IPS-NIHi7 (cell line): Measurements from ENCODE around the gene NDUFV3.
"Not testable (repeated sequence)": the region's sequence is repeated elsewhere in the genome, so short reads cannot be mapped to it uniquely, and the experiment has no call there.

Experiments
- DNase-seq: peaks from one replicate; pipeline ENCODE4 v3.0.0; 2012; ENCODE audit warnings: mixed read lengths; ENCODE audit errors: extremely low spot score

NDUFV3 gene

DNA sequence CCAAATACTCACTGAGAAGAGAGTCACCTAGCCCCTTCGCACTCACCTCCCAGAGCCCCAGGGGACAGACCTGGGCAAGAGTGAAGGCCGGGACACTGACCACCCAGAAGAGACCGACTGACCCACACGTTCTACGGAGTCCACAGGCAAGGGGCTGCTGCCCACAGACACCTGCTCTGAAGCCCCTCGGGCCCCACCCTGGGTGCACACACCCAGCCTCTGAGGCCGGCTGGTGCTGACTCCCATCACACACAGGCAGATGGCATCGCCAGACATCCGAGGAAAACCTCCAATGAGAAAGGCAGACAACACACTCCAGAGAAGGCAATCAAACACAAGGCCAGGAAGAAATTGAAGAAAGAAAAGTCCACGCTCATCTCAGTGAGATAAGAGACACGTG is 35.9 kb upstream of the NDUFV3 start:
- no peak for DNase-seq

DNA sequence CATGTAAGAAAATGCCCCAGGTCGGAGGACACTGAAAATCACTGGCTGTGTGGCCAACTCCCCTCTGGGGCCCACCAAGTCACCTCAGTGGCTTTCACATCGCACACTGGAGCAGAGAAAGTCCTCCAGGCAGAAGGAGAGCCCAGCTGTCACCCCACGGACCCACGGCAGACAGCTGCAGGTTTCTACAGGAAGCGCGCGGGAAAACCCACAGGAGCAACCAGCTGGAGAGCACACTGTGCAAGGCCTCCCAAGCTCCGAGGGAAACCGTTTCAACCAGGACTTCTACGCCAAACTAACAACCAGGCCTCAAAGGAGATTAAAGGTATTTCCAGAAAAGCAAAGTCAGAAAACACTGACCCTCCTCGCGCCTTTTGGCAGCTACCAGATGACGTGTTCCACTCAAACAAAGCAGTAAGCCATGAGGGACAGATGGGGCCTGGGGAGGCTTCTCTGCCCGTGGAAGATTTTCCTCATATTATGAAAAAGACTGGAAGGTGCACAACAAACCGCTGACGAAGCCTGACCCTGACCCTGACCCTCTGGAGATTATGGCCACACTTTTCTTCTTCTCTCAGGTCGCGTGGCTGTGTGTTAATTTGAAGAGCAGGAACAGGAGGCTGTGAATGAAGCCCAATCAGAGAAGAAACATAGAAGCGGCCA is 34.8 kb upstream of the NDUFV3 start:
- no peak for DNase-seq

DNA sequence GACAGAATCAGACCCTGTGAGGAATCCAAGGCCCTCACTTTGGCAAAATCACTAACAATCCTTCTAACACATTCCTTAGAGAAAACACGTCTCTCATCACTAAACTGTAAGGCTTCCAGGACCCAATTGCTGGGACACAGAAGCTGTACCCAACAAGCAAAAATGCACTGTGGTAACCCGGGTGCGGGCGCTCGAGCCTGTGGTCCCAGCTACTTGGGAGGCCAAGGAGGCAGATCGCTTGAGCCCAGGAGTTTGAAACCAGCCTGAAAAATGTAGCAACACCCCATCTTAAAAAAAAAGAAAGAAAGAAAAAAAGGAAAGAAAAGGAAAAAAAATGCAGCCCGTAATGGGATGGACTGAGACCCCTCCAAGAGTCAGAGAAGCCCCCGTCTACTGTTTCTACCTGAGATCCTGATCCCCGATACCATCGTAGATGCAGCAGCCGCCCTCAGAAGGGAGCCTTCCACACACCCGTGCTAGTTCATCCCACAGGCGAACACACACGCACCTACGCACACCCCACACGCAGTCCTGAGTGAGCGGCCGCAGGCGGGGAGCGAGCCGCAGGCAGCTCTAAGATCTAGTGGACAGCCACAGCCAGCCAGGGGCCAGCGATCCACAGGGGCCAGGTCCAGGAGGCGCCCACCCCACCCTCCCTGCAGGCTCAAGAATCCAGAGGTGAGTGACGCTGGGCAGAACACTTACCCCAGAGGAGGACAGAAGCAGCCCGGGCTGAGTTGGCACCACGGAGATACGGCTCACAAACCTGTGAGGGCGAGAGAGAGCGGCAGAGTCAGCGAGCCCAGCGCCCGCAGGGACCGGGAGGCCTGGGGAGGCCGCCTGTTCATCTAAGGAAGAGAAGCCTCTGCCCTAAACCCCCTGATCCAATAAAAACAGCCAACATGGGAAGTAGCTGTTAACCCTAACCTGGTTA is 33.9 kb upstream of the NDUFV3 start:
- DNase-seq, result no peak

DNA sequence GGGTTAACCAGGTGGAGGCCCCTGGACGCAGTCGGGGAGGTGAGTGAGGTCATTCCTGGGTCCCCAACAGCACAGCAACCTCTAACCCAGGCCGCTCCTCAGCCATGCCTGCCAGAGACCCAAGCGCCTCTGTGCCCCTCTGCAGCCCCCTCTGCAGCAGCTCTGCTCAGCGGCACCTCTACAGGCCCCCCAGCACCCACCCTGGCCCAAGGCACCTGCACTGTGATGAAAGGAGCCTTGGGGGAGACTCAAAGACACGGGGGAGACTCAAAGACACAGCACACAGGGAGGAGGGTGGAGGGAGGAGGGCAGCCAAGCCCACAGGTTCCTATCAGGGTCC is 33.2 kb upstream of the NDUFV3 start:
- no peak for DNase-seq

DNA sequence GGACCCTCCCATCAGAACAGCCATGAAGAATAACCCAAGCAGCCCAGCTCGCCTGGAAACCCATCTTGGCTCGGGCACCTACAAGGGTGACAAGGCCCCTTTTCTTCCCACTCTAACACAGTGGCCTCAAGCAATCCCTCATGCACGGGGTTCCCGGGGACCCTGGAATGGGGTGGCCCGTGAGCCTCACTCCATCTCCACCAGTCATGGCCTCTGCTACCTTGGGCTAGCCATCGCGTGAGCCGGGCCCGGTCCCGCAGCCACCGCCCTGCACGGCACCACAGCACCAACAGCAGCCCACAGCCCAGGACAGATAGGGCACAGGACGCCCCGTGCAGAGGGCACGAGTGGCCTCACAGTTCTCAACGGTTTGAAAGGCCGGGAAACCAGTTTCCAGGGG is 32.8 kb upstream of the NDUFV3 start:
- no peak for DNase-seq

DNA sequence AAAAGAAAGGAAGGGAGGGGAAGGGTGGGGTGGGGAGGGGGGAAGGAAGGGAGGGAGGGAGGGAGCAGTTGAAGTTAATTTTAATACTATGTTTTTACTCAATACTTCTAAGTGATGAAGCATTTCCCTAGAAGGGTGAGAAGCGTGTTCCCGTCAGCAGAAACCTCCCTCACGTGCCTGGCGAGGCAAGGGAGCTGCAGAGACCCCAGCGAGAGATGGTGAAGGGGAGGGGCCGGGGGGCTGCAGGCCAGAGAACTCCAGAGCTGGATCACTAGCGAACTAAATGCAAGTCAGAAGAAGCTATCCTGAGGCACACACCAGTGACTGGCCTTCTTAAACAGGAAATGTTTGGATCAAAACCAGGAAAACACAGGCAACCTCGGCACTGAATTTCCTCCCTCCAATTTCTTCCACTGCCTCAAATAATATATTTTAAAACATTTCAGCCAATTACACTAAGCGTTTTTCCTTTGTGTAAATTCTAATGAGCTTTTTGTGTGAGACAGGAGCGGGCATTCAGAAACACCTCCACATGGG is 31.7 kb upstream of the NDUFV3 start:
- DNase-seq, result no peak

DNA sequence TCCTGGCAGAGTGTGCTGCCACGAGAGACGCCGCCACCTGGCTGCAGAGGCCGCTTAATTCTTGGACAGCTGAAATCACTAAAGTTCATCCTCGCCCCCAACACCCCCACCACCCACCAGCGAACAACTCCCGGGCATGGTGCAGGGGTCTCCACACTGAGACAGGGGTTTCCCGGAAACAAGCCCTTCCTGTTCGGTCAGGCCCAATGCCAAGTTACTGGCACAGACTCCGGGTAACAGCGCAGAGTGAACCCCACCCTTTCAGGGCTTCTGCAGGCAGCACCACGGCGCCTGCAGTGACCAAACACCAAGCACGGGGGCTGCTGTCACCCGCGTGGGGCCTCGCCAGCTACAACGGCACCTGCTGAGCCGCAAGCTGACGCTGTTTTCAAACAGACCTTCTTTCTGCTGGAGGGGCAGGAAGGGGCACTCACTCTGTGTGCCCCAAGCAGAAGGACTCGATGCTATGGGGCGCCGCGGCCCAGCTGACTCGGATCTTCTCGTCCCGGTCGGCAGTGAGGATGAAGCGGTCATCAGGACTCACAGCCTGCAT is 31.2 kb upstream of the NDUFV3 start:
- no peak for DNase-seq

DNA sequence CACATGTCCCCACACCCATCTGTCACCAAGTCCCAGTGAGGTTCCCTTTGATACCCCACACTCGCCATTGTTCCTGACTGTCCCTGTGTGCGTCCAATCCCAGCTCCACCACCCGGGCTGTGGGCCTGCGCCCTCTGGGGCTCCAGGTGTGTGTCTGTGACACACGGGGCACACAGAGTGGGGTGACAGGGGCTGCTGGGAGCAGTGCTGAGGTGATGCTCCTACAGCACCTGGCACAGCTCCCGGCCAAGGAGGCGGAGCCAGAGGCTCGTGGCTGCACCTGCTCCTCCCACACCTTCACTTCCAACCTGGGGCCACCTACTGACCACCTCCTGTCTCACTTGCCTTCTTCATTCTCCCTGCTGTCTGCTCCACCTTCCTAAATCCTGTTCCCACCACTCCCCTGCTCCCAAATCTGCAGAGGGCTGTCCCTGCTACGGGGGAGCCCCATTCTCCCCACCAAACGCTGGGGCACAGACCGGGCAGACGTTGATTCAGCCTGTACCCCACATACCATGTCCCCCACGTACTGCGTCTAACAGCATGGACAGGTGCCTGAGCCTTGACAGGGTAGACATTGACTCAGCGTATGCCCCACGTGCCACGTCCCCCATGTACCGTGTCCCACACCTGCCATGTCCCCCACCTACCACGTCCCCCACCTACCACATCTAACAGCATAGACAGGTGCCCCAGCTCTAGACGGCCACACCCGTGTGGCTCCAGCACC is 30.2 kb upstream of the NDUFV3 start:
- peak; percentile 48 for DNase-seq

DNA sequence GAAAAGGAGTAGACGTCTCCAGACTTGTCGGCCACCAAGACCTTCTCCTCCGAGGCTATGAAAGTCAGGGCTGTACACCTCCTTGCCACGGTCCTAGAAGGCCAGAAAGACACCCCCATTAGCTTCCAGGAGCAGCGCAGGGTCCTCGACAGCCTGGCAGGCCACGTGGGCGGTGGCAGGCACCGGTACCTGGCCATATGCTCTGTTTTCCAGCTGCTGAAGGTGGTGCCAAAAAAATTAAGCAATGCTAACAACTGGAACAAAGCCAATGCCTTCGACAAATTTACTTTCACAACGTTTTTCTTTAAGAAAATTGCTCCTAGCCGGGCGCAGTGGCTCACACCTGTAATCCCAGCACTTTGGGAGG is 29.6 kb upstream of the NDUFV3 start:
- no peak for DNase-seq

DNA sequence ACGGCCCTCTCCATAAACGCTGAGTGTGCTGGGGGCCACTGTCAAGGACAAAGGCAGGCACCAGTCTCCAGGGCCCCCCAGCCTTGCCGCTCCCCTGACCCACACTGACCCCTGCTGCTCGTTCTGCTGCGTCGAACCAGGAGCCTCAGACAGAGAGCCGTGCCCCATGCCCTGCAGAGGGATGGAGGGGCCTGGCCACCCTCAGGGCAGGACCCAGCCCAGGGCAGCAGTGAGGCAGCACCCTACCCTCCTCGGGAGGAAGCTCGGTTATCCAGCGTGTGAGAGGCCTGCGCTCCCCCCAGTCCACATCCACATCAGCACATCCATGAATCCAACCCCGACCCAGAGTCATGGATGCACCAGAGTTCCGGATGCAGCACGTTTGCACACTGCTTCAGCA is 28.8 kb upstream of the NDUFV3 start:
- no peak for DNase-seq

DNA sequence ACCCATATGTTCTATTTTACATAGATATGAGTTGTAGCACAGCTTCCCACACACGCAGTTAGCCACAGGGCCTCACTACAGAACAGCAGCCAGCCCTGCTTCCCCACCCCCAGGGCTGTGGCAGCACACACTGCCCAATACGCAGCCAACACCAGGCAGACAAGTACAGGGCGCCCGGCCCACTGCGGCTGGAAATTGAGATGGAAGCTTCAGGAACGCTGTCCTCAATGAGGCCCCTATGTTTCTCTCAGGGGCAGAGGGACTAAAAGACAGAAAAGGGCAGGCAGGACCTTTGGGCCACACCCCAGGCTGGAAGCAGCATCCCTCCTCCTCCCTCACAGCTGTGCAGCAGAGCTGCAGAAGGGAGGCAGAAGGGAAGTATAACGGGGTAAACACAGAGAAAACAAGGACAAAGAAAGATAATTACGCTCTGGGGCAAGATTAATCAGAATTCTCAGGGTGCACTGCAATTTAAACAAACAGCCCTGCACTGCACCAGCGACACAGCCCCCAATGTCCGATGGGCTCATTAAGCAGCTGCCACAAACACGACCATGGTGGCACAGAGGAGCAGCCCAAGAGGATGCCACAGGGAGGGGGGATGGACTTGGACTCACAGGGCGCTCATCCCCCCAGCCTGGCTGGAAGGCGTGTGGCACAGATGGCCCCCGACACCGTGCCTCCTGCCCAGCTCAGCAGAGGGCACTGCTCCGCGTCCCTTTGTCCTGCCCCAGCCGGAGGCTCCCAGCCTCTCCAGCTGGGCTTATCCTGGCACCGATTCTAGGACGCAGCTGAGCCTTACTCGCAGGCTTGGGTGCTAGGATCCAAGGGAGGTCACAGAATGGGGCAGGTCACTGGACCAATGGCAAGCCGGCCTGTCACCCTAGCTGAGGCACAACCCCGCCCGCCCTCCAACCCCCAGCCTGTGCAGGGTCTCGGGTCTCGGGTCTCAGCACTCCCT is 28.0 kb upstream of the NDUFV3 start:
- DNase-seq, result no peak

DNA sequence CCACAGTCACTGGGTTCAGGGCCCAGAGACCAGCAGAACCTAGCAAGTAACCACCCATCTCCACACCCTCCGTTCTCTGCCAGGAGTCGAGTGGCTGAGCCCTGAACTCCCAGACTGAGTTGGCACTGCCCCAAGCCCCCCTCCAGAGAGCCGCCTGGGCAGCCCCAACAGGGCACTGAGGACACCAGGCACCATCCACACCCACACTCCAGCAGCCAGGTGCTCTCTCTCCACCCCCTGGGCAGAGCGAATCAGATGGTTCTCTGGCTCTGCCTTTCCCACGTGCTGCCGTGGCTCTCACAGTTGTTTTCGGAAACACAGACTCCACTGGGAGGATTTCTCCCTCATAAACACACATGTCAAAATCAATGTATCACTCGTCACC is 27.3 kb upstream of the NDUFV3 start:
- DNase-seq, result no peak

DNA sequence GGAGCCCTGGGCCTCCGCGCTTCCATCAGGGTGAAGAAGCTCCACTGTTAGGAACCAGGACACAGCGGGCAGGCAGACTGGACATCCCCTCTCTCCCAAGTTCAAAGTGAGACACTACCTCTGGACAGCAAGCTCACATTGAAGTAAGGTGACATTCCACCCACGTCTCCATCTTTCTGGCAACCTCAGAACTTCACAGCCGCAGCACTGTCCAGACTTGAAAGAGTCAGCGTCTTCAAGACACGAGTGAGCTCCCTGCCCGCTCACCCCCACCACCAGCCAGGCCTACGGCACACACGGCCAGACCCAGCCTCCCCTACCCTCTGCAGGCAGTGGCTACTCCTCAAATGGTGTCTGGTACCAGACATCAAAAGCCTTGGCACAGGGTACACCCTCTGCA is 24.9 kb upstream of the NDUFV3 start:
- DNase-seq, result no peak

DNA sequence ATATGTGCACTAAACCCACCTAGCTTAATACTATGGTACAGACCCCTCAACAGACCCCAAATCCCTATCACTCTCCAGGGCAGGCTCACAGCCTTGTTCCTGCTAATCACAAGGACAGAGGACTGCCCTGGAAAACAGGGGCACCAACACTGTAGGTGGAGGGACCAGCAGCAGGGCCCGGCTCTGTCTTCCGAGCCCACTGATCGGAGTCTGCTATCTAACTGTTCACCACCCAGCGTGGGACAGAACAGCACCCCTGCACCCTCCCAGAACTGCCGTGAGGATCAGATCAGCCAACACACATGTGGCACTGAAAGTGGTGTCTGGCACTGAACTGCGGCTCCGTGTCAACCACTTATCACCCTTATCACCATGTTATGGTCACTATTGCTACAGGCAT is 20.0 kb upstream of the NDUFV3 start:
- no peak for DNase-seq

DNA sequence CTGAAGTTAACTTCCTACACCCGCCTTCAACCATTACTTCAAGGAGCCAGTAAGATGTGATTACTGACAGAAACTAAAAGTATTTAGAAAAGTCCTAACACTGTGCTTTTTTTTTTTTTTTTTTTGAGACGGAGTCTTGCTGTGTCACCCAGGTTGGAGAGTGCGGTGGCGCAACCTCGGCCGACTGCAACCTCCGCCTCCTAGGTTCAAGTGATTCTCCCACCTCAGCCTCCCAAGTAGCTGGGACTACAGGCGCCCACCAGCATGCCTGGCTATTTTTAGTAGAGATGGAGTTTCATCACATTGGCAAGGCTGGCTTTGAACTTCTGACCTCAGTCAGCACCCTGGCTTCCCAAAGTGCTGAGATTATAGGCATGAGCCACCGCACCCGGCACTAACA is 17.3 kb upstream of the NDUFV3 start:
- not testable (repeated sequence) for DNase-seq

DNA sequence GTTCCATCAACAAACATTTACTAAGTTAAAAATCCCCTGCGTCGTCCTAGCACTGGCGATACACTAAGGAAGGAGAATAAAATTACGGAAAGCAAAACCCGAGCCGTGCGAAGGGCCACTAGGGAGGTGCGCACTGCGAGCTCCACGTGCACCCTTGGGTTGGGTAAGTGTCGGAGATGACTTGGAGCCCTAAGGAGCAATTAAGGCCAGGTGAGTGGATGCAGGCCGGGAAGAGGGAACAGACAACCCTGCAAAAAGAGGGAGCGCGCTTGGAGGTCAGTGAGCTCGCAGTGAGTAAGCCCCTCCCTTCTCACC is 14.5 kb upstream of the NDUFV3 start:
- DNase-seq, result no peak

DNA sequence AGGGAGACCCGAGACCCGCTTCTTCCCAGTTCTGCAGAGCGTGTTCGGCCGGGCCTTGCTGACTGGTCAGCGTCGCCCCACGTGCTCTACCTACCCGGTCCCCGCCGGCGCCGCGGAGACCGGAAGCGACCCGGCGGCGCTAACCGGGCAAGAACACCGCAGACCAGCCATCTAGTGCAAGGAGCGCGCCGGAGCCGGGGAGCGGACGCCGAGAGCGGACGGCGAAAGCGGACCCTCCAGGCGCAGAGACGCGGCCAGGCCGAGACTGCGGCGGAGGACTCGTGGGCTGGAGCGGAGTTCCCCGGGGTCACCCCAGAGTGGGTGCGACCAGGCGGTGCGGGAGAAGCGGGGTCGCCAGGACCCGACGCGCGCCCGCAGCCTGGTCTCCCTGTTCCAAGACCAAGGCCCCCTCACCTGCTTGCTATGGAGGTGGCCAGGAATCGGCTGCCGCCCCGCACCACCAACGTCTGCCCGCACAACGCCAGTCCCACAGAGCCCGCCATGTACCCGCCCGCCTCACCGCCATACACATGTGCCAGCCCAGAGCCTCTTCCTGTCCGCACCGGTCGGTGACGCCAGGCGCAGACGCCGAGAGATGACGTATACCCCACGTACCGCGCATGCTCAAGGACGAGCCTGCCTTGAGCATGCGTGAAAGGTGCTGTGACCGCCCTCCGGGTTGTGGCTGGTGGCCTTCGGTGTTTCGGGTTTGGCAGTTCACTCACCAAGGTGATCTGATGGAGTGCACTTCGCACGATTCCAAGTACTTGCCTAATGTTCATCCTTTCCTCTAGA is 13.9 kb upstream of the NDUFV3 start, which contains the start of gene WDR4:
TSS of gene WDR4 (minus strand) at position 547 of the 795 bp plus-strand sequence. CDS start at position 503, 44 bp downstream.
- peak; percentile 99 for DNase-seq

DNA sequence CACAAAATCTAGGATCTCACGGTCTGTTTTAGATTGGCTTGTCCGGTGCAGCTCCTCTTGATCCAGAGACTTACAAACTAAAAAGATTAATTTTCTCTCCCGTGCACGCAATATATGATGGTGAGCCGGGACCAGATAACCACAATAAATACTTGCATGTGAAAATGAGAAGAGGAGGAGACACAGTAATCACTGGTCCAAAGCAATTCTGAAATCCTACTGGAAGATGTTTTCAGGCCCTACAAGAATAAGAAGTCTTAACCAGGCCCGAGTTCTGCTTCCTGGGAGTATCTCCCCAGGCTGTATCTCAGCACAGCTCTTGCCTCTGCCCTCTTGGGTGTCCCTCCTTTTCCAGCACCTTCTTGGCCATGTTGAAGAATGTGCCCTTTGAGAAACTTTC is 12.8 kb upstream of the NDUFV3 start:
- no peak for DNase-seq

DNA sequence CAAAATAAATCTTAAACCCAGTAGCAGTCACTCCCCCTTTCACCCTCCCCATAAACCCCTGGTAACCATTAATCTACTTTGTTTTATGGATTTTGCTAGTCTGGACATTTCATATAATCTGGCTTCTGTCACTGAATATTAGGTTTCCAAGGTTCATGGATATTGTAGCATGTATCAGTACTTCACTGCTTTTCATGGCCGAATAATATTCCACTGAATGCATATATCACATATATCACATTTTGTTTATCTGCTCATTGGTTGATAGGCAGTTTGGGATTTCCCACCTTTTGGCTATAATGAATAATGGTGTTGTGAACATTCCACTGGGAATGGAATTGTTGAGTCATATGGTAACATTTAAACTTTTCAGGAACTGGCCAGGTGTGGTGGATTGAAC is 9.2 kb upstream of the NDUFV3 start:
- no peak for DNase-seq

DNA sequence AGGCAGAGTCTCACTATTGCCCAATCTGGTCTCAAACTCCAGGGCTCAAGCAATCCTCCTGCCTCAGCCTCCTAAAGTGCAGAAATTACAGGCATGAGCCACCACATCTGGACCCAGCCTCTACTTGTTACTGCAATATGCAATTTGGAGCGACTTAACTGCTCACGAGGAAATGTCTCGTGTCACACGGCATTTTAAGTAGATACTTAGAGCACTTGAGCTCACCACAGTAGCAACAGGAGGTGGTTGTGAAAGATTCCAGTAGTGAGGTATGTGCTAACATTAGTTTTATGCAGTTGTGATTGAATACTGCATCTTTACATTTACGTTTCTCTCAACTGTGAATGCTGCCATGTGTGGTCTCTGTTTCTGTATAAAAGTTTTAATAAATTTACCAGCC is 5.8 kb upstream of the NDUFV3 start:
- DNase-seq, result no peak
